HEK293 (cell line): ENCODE measurements around the gene KLHL14.

ENCODE experiments used
- CTCF ChIA-PET: fragments of 350-600 bp; formaldehyde crosslinking; extraction: SDS; loops from one replicate; lab custom pipeline; 2021; ENCODE audit warnings: antibody characterized with exemption; lab: Yijun Ruan, JAX
- POLR2A ChIA-PET: fragments of 300-600 bp; formaldehyde crosslinking; extraction: SDS; loops from one replicate; lab custom pipeline; 2020; ENCODE audit warnings: antibody characterized with exemption, inconsistent platforms; lab: Yijun Ruan, JAX
- H3K27ac ChIP-seq: fragments of 200-500 bp; sonication (Bioruptor generic); 2 replicates; pipeline ENCODE4 v1.5.1; 2014; ENCODE audit warnings: low read depth, low read length, control low read depth, inconsistent platforms; ENCODE audit errors: extremely low read depth
- H3K36me3 ChIP-seq, 2 experiments: fragments of 200-500 bp in 1 of 2; sonication (Bioruptor generic) in 1 of 2; 1 replicate in 1 of 2; 2 replicates in 1 of 2; pipeline ENCODE4 v1.5.1; 2014 to 2017; ENCODE audit warnings: inconsistent platforms in 2 of 2, low read length in 2 of 2; ENCODE audit not compliant: control insufficient read depth in 2 of 2, insufficient read depth in 1 of 2
- H3K4me1 ChIP-seq: fragments of 200-500 bp; sonication (Bioruptor generic); 2 replicates; pipeline ENCODE4 v1.5.1; 2014; ENCODE audit warnings: mild to moderate bottlenecking, low read length, inconsistent platforms; ENCODE audit not compliant: control insufficient read depth, insufficient read depth
- H3K4me3 ChIP-seq: 2 replicates; pipeline ENCODE4 v1.5.1; 2011; ENCODE audit warnings: low read depth, mild to moderate bottlenecking, control low read depth, low read length, moderate library complexity
- H3K9me3 ChIP-seq: fragments of 200-500 bp; sonication (Bioruptor generic); 2 replicates; pipeline ENCODE4 v1.5.1; 2014; ENCODE audit warnings: low read depth, low read length, inconsistent platforms; ENCODE audit not compliant: control insufficient read depth, insufficient read depth
- GFI1B ChIP-seq: fragments of 450-650 bp; formaldehyde crosslinking; IDR thresholded peaks from 2 replicates; pipeline ENCODE4 v1.5.1; 2016; ENCODE audit warnings: missing biosample characterization, missing genetic modification characterization
- INSM2 ChIP-seq: fragments of 450-650 bp; formaldehyde crosslinking; IDR thresholded peaks from 2 replicates; pipeline ENCODE4 v1.5.1; 2016; ENCODE audit warnings: missing biosample characterization, missing genetic modification characterization
- KLF16 ChIP-seq: fragments of 450-650 bp; formaldehyde crosslinking; IDR thresholded peaks from 2 replicates; pipeline ENCODE4 v1.5.1; 2017; ENCODE audit warnings: missing biosample characterization, missing genetic modification characterization
- MEIS1 ChIP-seq: sonication (generic); formaldehyde crosslinking; IDR thresholded peaks from 2 replicates; pipeline ENCODE4 v1.8.1; 2022; ENCODE audit warnings: missing genetic modification reagents, mild to moderate bottlenecking, borderline replicate concordance
- MYNN ChIP-seq: fragments of 450-650 bp; formaldehyde crosslinking; IDR thresholded peaks from 2 replicates; pipeline ENCODE4 v1.5.1; 2016; ENCODE audit warnings: missing biosample characterization, missing genetic modification characterization, borderline replicate concordance
- RBAK ChIP-seq: fragments of 450-650 bp; formaldehyde crosslinking; IDR thresholded peaks from 2 replicates; pipeline ENCODE4 v1.5.1; 2016; ENCODE audit warnings: missing biosample characterization, missing genetic modification characterization
- ZBTB6 ChIP-seq: fragments of 450-650 bp; formaldehyde crosslinking; IDR thresholded peaks from 2 replicates; pipeline ENCODE4 v1.5.1; 2017; ENCODE audit warnings: missing biosample characterization, missing genetic modification characterization
- ZBTB7A ChIP-seq: fragments of 450-650 bp; formaldehyde crosslinking; IDR thresholded peaks from 2 replicates; pipeline ENCODE4 v1.5.1; 2016; ENCODE audit warnings: low read depth, missing biosample characterization, missing genetic modification characterization
- ZNF214 ChIP-seq: fragments of 450-650 bp; formaldehyde crosslinking; IDR thresholded peaks from 2 replicates; pipeline ENCODE4 v1.5.1; 2017; ENCODE audit warnings: missing biosample characterization, mild to moderate bottlenecking, missing genetic modification characterization, borderline replicate concordance
- ZNF354C ChIP-seq: fragments of 450-650 bp; formaldehyde crosslinking; IDR thresholded peaks from 2 replicates; pipeline ENCODE4 v1.5.1; 2016; ENCODE audit warnings: missing biosample characterization, missing genetic modification characterization, low read depth, borderline replicate concordance
- ZNF48 ChIP-seq: fragments of 450-650 bp; formaldehyde crosslinking; IDR thresholded peaks from 2 replicates; pipeline ENCODE4 v1.5.1; 2016; ENCODE audit warnings: missing biosample characterization, missing genetic modification characterization
- ZNF596 ChIP-seq: fragments of 450-650 bp; IDR thresholded peaks from 2 replicates; pipeline ENCODE4 v1.5.0; 2018; ENCODE audit warnings: missing biosample characterization, mild to moderate bottlenecking, missing genetic modification characterization, moderate library complexity
- ZNF701 ChIP-seq: fragments of 450-650 bp; formaldehyde crosslinking; IDR thresholded peaks from 2 replicates; pipeline ENCODE4 v1.5.1; 2016; ENCODE audit warnings: missing biosample characterization, missing genetic modification characterization
- ZNF76 ChIP-seq: fragments of 450-650 bp; formaldehyde crosslinking; IDR thresholded peaks from 2 replicates; pipeline ENCODE4; 2016; ENCODE audit warnings: low read depth, missing biosample characterization, missing genetic modification characterization, borderline replicate concordance
- ZSCAN16 ChIP-seq: fragments of 450-650 bp; formaldehyde crosslinking; IDR thresholded peaks from 2 replicates; pipeline ENCODE4 v1.5.1; 2016; ENCODE audit warnings: missing biosample characterization, missing genetic modification characterization
- TF ChIP-seq, protein P1 (sequence below): fragments of 450-650 bp; formaldehyde crosslinking; IDR thresholded peaks from 2 replicates; pipeline ENCODE4 v1.5.1; 2017; ENCODE audit warnings: missing biosample characterization, missing genetic modification characterization
- TF ChIP-seq, protein P2 (sequence below): fragments of 450-650 bp; formaldehyde crosslinking; IDR thresholded peaks from 2 replicates; pipeline ENCODE4 v1.5.1; 2016; ENCODE audit warnings: missing biosample characterization, missing genetic modification characterization
- TF ChIP-seq, protein P3 (sequence below): fragments of 450-650 bp; formaldehyde crosslinking; IDR thresholded peaks from 2 replicates; pipeline ENCODE4 v1.5.1; 2016; ENCODE audit warnings: missing biosample characterization, missing genetic modification characterization, low read depth
- TF ChIP-seq, protein P4 (sequence below): fragments of 450-650 bp; IDR thresholded peaks from 2 replicates; pipeline ENCODE4 v1.5.1; 2018; ENCODE audit warnings: missing biosample characterization, missing genetic modification characterization
- TF ChIP-seq, protein P5 (sequence below): fragments of 450-650 bp; formaldehyde crosslinking; IDR thresholded peaks from 2 replicates; pipeline ENCODE4 v1.5.1; 2016; ENCODE audit warnings: missing biosample characterization, missing genetic modification characterization
- TF ChIP-seq, protein P6 (sequence below): fragments of 450-650 bp; formaldehyde crosslinking; IDR thresholded peaks from 2 replicates; pipeline ENCODE4 v1.5.1; 2017; ENCODE audit warnings: missing biosample characterization, mild to moderate bottlenecking, missing genetic modification characterization, moderate library complexity

KLHL14 gene

DNA sequence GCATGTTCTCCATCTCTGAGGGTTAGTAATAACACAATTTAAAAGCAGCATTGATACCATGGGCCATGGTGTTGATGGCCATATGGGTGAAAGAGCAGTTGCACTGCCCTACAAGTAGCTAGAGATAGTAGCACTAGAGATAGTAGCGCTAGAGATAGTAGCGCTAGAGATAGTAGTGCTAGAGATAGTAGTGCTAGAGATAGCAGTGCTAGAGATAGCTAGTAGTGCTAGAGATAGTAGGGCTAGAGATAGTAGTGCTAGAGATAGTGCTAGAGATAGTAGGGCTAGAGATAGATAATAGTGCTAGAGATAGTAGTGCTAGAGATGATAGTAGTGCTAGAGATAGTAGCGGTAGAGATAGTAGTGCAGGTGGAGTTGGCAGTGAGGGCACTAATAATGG is 39.5 kb upstream of the KLHL14 start (continued):
- TF ChIP-seq, protein P1, sequence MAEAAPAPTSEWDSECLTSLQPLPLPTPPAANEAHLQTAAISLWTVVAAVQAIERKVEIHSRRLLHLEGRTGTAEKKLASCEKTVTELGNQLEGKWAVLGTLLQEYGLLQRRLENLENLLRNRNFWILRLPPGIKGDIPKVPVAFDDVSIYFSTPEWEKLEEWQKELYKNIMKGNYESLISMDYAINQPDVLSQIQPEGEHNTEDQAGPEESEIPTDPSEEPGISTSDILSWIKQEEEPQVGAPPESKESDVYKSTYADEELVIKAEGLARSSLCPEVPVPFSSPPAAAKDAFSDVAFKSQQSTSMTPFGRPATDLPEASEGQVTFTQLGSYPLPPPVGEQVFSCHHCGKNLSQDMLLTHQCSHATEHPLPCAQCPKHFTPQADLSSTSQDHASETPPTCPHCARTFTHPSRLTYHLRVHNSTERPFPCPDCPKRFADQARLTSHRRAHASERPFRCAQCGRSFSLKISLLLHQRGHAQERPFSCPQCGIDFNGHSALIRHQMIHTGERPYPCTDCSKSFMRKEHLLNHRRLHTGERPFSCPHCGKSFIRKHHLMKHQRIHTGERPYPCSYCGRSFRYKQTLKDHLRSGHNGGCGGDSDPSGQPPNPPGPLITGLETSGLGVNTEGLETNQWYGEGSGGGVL (tag by site-specific recombination), result no peak
- TF ChIP-seq ZNF354C (no peak), MEIS1 (CRISPR knock-in tag) (no peak), ZNF701 (tag by site-specific recombination) (no peak), GFI1B (tag by site-specific recombination) (no peak), ZNF214 (tag by site-specific recombination) (no peak)
- TF ChIP-seq, protein P2, sequence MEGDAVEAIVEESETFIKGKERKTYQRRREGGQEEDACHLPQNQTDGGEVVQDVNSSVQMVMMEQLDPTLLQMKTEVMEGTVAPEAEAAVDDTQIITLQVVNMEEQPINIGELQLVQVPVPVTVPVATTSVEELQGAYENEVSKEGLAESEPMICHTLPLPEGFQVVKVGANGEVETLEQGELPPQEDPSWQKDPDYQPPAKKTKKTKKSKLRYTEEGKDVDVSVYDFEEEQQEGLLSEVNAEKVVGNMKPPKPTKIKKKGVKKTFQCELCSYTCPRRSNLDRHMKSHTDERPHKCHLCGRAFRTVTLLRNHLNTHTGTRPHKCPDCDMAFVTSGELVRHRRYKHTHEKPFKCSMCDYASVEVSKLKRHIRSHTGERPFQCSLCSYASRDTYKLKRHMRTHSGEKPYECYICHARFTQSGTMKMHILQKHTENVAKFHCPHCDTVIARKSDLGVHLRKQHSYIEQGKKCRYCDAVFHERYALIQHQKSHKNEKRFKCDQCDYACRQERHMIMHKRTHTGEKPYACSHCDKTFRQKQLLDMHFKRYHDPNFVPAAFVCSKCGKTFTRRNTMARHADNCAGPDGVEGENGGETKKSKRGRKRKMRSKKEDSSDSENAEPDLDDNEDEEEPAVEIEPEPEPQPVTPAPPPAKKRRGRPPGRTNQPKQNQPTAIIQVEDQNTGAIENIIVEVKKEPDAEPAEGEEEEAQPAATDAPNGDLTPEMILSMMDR (tag by site-specific recombination), result no peak

DNA sequence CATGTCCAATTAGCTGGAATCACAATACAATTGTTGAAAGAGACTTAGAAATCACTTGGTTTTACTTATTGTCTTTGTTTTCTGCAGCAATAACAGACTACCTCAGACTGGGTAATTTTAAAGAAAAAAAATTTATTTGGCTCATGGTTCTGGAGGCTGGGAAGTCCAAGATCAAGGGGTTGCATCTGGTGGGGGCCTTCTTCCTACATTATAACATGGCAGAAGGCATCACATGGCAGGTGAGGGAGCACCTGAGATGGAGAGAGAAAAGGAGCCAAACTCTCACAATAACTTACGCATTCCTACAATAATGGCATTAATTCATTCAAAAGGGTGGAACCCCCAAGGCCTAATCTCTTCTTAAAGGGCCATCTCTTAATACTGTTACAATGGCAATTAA is 37.5 kb upstream of the KLHL14 start:
- no peaks in the 10 kb centered on the region for H3K36me3 ChIP-seq
- no peaks in the 10 kb centered on the region for H3K4me1 ChIP-seq
- H3K9me3 ChIP-seq, result no peaks in the 10 kb centered on the region
- no peak overlapping the region for H3K4me3 ChIP-seq
- TF ChIP-seq ZBTB7A (no peak), ZNF596 (no peak), MYNN (tag by site-specific recombination) (no peak), ZBTB6 (tag by site-specific recombination) (no peak), RBAK (tag by site-specific recombination) (no peak), INSM2 (no peak), ZNF48 (tag by site-specific recombination) (no peak), KLF16 (tag by site-specific recombination) (no peak), ZNF76 (tag by site-specific recombination) (no peak), ZSCAN16 (no peak)
- TF ChIP-seq, protein P3, sequence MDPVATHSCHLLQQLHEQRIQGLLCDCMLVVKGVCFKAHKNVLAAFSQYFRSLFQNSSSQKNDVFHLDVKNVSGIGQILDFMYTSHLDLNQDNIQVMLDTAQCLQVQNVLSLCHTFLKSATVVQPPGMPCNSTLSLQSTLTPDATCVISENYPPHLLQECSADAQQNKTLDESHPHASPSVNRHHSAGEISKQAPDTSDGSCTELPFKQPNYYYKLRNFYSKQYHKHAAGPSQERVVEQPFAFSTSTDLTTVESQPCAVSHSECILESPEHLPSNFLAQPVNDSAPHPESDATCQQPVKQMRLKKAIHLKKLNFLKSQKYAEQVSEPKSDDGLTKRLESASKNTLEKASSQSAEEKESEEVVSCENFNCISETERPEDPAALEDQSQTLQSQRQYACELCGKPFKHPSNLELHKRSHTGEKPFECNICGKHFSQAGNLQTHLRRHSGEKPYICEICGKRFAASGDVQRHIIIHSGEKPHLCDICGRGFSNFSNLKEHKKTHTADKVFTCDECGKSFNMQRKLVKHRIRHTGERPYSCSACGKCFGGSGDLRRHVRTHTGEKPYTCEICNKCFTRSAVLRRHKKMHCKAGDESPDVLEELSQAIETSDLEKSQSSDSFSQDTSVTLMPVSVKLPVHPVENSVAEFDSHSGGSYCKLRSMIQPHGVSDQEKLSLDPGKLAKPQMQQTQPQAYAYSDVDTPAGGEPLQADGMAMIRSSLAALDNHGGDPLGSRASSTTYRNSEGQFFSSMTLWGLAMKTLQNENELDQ (tag by site-specific recombination), result no peak
- TF ChIP-seq, protein P4, sequence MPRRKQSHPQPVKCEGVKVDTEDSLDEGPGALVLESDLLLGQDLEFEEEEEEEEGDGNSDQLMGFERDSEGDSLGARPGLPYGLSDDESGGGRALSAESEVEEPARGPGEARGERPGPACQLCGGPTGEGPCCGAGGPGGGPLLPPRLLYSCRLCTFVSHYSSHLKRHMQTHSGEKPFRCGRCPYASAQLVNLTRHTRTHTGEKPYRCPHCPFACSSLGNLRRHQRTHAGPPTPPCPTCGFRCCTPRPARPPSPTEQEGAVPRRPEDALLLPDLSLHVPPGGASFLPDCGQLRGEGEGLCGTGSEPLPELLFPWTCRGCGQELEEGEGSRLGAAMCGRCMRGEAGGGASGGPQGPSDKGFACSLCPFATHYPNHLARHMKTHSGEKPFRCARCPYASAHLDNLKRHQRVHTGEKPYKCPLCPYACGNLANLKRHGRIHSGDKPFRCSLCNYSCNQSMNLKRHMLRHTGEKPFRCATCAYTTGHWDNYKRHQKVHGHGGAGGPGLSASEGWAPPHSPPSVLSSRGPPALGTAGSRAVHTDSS (tag by site-specific recombination), result no peak
- TF ChIP-seq, protein P5, sequence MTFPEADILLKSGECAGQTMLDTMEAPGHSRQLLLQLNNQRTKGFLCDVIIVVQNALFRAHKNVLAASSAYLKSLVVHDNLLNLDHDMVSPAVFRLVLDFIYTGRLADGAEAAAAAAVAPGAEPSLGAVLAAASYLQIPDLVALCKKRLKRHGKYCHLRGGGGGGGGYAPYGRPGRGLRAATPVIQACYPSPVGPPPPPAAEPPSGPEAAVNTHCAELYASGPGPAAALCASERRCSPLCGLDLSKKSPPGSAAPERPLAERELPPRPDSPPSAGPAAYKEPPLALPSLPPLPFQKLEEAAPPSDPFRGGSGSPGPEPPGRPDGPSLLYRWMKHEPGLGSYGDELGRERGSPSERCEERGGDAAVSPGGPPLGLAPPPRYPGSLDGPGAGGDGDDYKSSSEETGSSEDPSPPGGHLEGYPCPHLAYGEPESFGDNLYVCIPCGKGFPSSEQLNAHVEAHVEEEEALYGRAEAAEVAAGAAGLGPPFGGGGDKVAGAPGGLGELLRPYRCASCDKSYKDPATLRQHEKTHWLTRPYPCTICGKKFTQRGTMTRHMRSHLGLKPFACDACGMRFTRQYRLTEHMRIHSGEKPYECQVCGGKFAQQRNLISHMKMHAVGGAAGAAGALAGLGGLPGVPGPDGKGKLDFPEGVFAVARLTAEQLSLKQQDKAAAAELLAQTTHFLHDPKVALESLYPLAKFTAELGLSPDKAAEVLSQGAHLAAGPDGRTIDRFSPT, result no peak
- TF ChIP-seq, protein P6, sequence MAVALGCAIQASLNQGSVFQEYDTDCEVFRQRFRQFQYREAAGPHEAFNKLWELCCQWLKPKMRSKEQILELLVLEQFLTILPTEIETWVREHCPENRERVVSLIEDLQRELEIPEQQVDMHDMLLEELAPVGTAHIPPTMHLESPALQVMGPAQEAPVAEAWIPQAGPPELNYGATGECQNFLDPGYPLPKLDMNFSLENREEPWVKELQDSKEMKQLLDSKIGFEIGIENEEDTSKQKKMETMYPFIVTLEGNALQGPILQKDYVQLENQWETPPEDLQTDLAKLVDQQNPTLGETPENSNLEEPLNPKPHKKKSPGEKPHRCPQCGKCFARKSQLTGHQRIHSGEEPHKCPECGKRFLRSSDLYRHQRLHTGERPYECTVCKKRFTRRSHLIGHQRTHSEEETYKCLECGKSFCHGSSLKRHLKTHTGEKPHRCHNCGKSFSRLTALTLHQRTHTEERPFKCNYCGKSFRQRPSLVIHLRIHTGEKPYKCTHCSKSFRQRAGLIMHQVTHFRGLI (tag by site-specific recombination), result no peak
- POLR2A ChIA-PET, result no interaction called here
- no peak overlapping the region for H3K27ac ChIP-seq
- CTCF ChIA-PET, result interaction anchor here (0.5 kb wide), 1 partner anchor 95 kb away, joined by 3 read pairs; no protein-coding TSS in a partner anchor
